HEK293 (cell line): Measurements from ENCODE around the gene GEMIN5.

Experiments
- CTCF ChIA-PET: fragments of 350-600 bp; formaldehyde crosslinking; extraction: SDS; loops from one replicate; lab custom pipeline; 2021; ENCODE audit warnings: antibody characterized with exemption; lab: Yijun Ruan, JAX
- POLR2A ChIA-PET: fragments of 300-600 bp; formaldehyde crosslinking; extraction: SDS; loops from one replicate; lab custom pipeline; 2020; ENCODE audit warnings: antibody characterized with exemption, inconsistent platforms; lab: Yijun Ruan, JAX
- H3K27ac ChIP-seq: fragments of 200-500 bp; sonication (Bioruptor generic); 2 replicates; pipeline ENCODE4 v1.5.1; 2014; ENCODE audit warnings: low read depth, low read length, control low read depth, inconsistent platforms; ENCODE audit errors: extremely low read depth
- H3K36me3 ChIP-seq, 2 experiments: fragments of 200-500 bp in 1 of 2; sonication (Bioruptor generic) in 1 of 2; 1 replicate in 1 of 2; 2 replicates in 1 of 2; pipeline ENCODE4 v1.5.1; 2014 to 2017; ENCODE audit warnings: inconsistent platforms in 2 of 2, low read length in 2 of 2; ENCODE audit not compliant: control insufficient read depth in 2 of 2, insufficient read depth in 1 of 2
- H3K4me1 ChIP-seq: fragments of 200-500 bp; sonication (Bioruptor generic); 2 replicates; pipeline ENCODE4 v1.5.1; 2014; ENCODE audit warnings: mild to moderate bottlenecking, low read length, inconsistent platforms; ENCODE audit not compliant: control insufficient read depth, insufficient read depth
- H3K4me3 ChIP-seq: 2 replicates; pipeline ENCODE4 v1.5.1; 2011; ENCODE audit warnings: low read depth, mild to moderate bottlenecking, control low read depth, low read length, moderate library complexity
- H3K9me3 ChIP-seq: fragments of 200-500 bp; sonication (Bioruptor generic); 2 replicates; pipeline ENCODE4 v1.5.1; 2014; ENCODE audit warnings: low read depth, low read length, inconsistent platforms; ENCODE audit not compliant: control insufficient read depth, insufficient read depth
- FEZF1 ChIP-seq: fragments of 450-650 bp; formaldehyde crosslinking; IDR thresholded peaks from 2 replicates; pipeline ENCODE4 v1.5.1; 2016; ENCODE audit warnings: missing biosample characterization, missing genetic modification characterization
- PATZ1 ChIP-seq: fragments of 450-650 bp; formaldehyde crosslinking; IDR thresholded peaks from 2 replicates; pipeline ENCODE4 v1.5.1; 2016; ENCODE audit warnings: missing biosample characterization, missing genetic modification characterization
- SCRT1 ChIP-seq: fragments of 450-650 bp; formaldehyde crosslinking; IDR thresholded peaks from 2 replicates; pipeline ENCODE4 v1.5.1; 2016; ENCODE audit warnings: missing biosample characterization, missing genetic modification characterization, borderline replicate concordance
- WT1 ChIP-seq: fragments of 450-650 bp; formaldehyde crosslinking; IDR thresholded peaks from 2 replicates; pipeline ENCODE4 v1.5.1; 2016; ENCODE audit warnings: missing biosample characterization, missing genetic modification characterization
- ZBTB10 ChIP-seq: fragments of 450-650 bp; formaldehyde crosslinking; IDR thresholded peaks from 2 replicates; pipeline ENCODE4 v1.5.1; 2016; ENCODE audit warnings: missing biosample characterization, missing genetic modification characterization
- ZFHX2 ChIP-seq: fragments of 450-650 bp; formaldehyde crosslinking; conservative IDR thresholded peaks from 2 replicates; pipeline ENCODE4 v1.5.1; 2016; ENCODE audit warnings: missing biosample characterization, missing genetic modification characterization
- ZNF112 ChIP-seq: fragments of 450-650 bp; formaldehyde crosslinking; IDR thresholded peaks from 2 replicates; pipeline ENCODE4 v1.5.0; 2017; ENCODE audit warnings: missing biosample characterization, missing genetic modification characterization
- ZNF202 ChIP-seq: fragments of 450-650 bp; formaldehyde crosslinking; IDR thresholded peaks from 2 replicates; pipeline ENCODE4 v1.5.1; 2016; ENCODE audit warnings: missing biosample characterization, missing genetic modification characterization, borderline replicate concordance
- ZNF335 ChIP-seq: fragments of 450-650 bp; formaldehyde crosslinking; conservative IDR thresholded peaks from 2 replicates; pipeline ENCODE4 v1.5.1; 2016; ENCODE audit warnings: missing biosample characterization, missing genetic modification characterization
- ZNF362 ChIP-seq: fragments of 450-650 bp; formaldehyde crosslinking; IDR thresholded peaks from 2 replicates; pipeline ENCODE4 v1.5.1; 2016; ENCODE audit warnings: missing biosample characterization, missing genetic modification characterization
- ZNF416 ChIP-seq: fragments of 450-650 bp; formaldehyde crosslinking; IDR thresholded peaks from 2 replicates; pipeline ENCODE4 v1.5.1; 2016; ENCODE audit warnings: missing biosample characterization, missing genetic modification characterization
- ZNF518A ChIP-seq: fragments of 450-650 bp; formaldehyde crosslinking; conservative IDR thresholded peaks from 2 replicates; pipeline ENCODE4 v1.5.1; 2016; ENCODE audit warnings: low read depth, missing biosample characterization, missing genetic modification characterization
- ZNF544 ChIP-seq: fragments of 450-650 bp; formaldehyde crosslinking; IDR thresholded peaks from 2 replicates; pipeline ENCODE4 v1.5.0; 2017; ENCODE audit warnings: missing biosample characterization, missing genetic modification characterization
- ZNF561 ChIP-seq: fragments of 450-650 bp; IDR thresholded peaks from 2 replicates; pipeline ENCODE4 v1.5.1; 2018; ENCODE audit warnings: missing biosample characterization, missing genetic modification characterization, borderline replicate concordance
- ZNF600 ChIP-seq: fragments of 450-650 bp; formaldehyde crosslinking; IDR thresholded peaks from 2 replicates; pipeline ENCODE4 v1.5.1; 2016; ENCODE audit warnings: missing biosample characterization, missing genetic modification characterization
- ZNF629 ChIP-seq: fragments of 450-650 bp; formaldehyde crosslinking; IDR thresholded peaks from 2 replicates; pipeline ENCODE4 v1.5.1; 2017; ENCODE audit warnings: missing biosample characterization, missing genetic modification characterization
- ZNF639 ChIP-seq: fragments of 450-650 bp; formaldehyde crosslinking; IDR thresholded peaks from 2 replicates; pipeline ENCODE4 v1.5.1; 2016; ENCODE audit warnings: missing biosample characterization, missing genetic modification characterization
- ZNF645 ChIP-seq: fragments of 450-650 bp; formaldehyde crosslinking; IDR thresholded peaks from 2 replicates; pipeline ENCODE4; 2016; ENCODE audit warnings: missing biosample characterization, missing genetic modification characterization
- ZNF792 ChIP-seq: fragments of 450-650 bp; formaldehyde crosslinking; IDR thresholded peaks from 2 replicates; pipeline ENCODE4 v1.5.1; 2016; ENCODE audit warnings: missing biosample characterization, missing genetic modification characterization
- ZNF837 ChIP-seq: fragments of 450-650 bp; formaldehyde crosslinking; IDR thresholded peaks from 2 replicates; pipeline ENCODE4 v1.5.1; 2016; ENCODE audit warnings: missing biosample characterization, missing genetic modification characterization
- ZNF843 ChIP-seq: fragments of 450-650 bp; formaldehyde crosslinking; IDR thresholded peaks from 2 replicates; pipeline ENCODE4 v1.5.1; 2016; ENCODE audit warnings: missing biosample characterization, missing genetic modification characterization

GEMIN5 gene

GRCh38 chr5:154858297-154858971 is 79.6 kb downstream of the GEMIN5 start, which contains the start of gene CNOT8 (continued):
- TF ChIP-seq ZNF639 (tag by site-specific recombination) (no peak), ZNF335 (tag by site-specific recombination) (peak; percentile 66), SCRT1 (tag by site-specific recombination) (no peak), ZNF518A (peak; percentile 75), ZNF202 (tag by site-specific recombination) (no peak), ZNF629 (peak; percentile 65; the same call in 1 of the 2 replicates), ZNF837 (tag by site-specific recombination) (no peak), ZNF600 (tag by site-specific recombination) (peak; percentile 12; the same call in 1 of the 2 replicates), ZFHX2 (tag by site-specific recombination) (peak; percentile 88)
- TF ChIP-seq, all 188 proteins: peak for 44

- Histone ChIP-seq H3K4me1 (0 out of 2 replicates have a peak, but pooled peaks cover 3% of the 10 kb centered on the region), H3K9me3 (no peaks in the 10 kb centered on the region), H3K36me3 (peaks cover 0 to 4% of the 10 kb centered on the region in 2 experiments; a peak in 1 of 3 replicates), H3K4me3 (peak overlapping the region; percentile 90), H3K27ac (peak overlapping the region; percentile 89)
- ChIA-PET CTCF (interaction anchor here (0.5 to 0.7 kb wide), 4 partner anchors 33 to 231 kb away, joined by 3 to 4 read pairs (median 3); no protein-coding TSS in a partner anchor), POLR2A (interaction anchor here (0.6 to 1.6 kb wide), 7 partner anchors 12 to 472 kb away, joined by 3 to 9 read pairs (median 3); no protein-coding TSS in a partner anchor)
- TF ChIP-seq ZNF544 (no peak), FEZF1 (tag by site-specific recombination) (peak; percentile 42), WT1 (peak; percentile 54), ZNF645 (tag by site-specific recombination) (no peak), ZNF416 (no peak), ZBTB10 (tag by site-specific recombination) (peak; percentile 85), ZNF112 (no peak), ZNF792 (no peak), ZNF561 (tag by site-specific recombination) (peak; percentile 76; the same call in 1 of the 2 replicates), ZNF362 (tag by site-specific recombination) (no peak), ZNF843 (tag by site-specific recombination) (peak; percentile 38; the same call in 1 of the 2 replicates), PATZ1 (tag by site-specific recombination) (peak; percentile 96; the same call in 1 of the 2 replicates)
Observed at GRCh38 chr5:154857530-154858296, 80.3 kb downstream of the GEMIN5 start.
